ENCODE data around the gene RPTOR. TPM values are rescaled to one million over a fixed set of nuclear protein-coding genes. Genes with fewer than 3 reads are reported as not detected.

The RPTOR gene
- total and polyA plus RNA-seq, 2 donors (not counting 1 experiment from before 2014, with no cell fraction given), result 6.7 to 22.8 TPM

GRCh38 chr17:80850109-80850508, 305.5 kb downstream of the RPTOR start:
- no peak overlapping the region for H2AFZ ChIP-seq (ENCODE audit: low read length)
- H3K79me2 ChIP-seq (ENCODE audit: control insufficient read depth, insufficient read depth, low read length), result no peaks in the 10 kb centered on the region

GRCh38 chr17:80850817-80851216, 306.2 kb downstream of the RPTOR start:
- Histone ChIP-seq H3K4me2 (ENCODE audit: extremely low read depth, insufficient read depth, low read length) (no peak overlapping the region), H3K9ac (ENCODE audit: insufficient read depth, low read length) (no peak overlapping the region), H3K36me3 (ENCODE audit: control insufficient read depth, insufficient read depth, low read length) (peaks cover 7% of the 10 kb centered on the region), H2AFZ (ENCODE audit: low read length) (no peak overlapping the region), H3K27ac (ENCODE audit: insufficient read depth, low read length) (peak overlapping the region; percentile 38), H3K4me3 (replicated peaks in 1 of 4; ENCODE audit: control extremely low read depth in 1 of 4, insufficient read depth in 1 of 4, low read depth in 3 of 4, low read length in 4 of 4) (no peak overlapping the region), H3K4me1 (ENCODE audit: control insufficient read depth, extremely low read depth, insufficient read depth, low read length) (peaks cover 3% of the 10 kb centered on the region), H3K27me3 (ENCODE audit: control insufficient read depth, insufficient read depth, low read length) (no peaks in the 10 kb centered on the region), H3K79me2 (ENCODE audit: control insufficient read depth, insufficient read depth, low read length) (no peaks in the 10 kb centered on the region), H3K9me3 (ENCODE audit: control insufficient read depth, insufficient read depth, low read depth, low read length) (no peaks in the 10 kb centered on the region), H4K20me1 (ENCODE audit: control insufficient read depth, extremely low read depth, insufficient read depth, low read length) (no peaks in the 10 kb centered on the region)
- peak; percentile 37 to 44 for DNase-seq (ENCODE audit: low read depth in 2 of 2)
- TF ChIP-seq CTCF (conservative IDR thresholded peaks at IDR 0.05 in 1 of 2, IDR thresholded peaks at IDR 0.05 in 1 of 2; ENCODE audit: low read depth in 1 of 2, low read length in 2 of 2) (no peak), EZH2 (IDR thresholded peaks at IDR 0.05; ENCODE audit: low read length, missing control alignments) (no peak)

More at GRCh38 chr17:80850109-80850508, 305.5 kb downstream of the RPTOR start:
- Histone ChIP-seq H3K27ac (ENCODE audit: insufficient read depth, low read length) (no peak overlapping the region), H3K27me3 (ENCODE audit: control insufficient read depth, insufficient read depth, low read length) (no peaks in the 10 kb centered on the region), H3K9me3 (ENCODE audit: control insufficient read depth, insufficient read depth, low read depth, low read length) (no peaks in the 10 kb centered on the region), H4K20me1 (ENCODE audit: control insufficient read depth, extremely low read depth, insufficient read depth, low read length) (no peaks in the 10 kb centered on the region), H3K4me3 (replicated peaks in 1 of 4; ENCODE audit: control extremely low read depth in 1 of 4, insufficient read depth in 1 of 4, low read depth in 3 of 4, low read length in 4 of 4) (no peak overlapping the region), H3K4me2 (ENCODE audit: extremely low read depth, insufficient read depth, low read length) (no peak overlapping the region), H3K9ac (ENCODE audit: insufficient read depth, low read length) (no peak overlapping the region), H3K4me1 (ENCODE audit: control insufficient read depth, extremely low read depth, insufficient read depth, low read length) (no peaks in the 10 kb centered on the region), H3K36me3 (ENCODE audit: control insufficient read depth, insufficient read depth, low read length) (peaks cover 5% of the 10 kb centered on the region)
- no peak for DNase-seq (ENCODE audit: low read depth in 2 of 2)
- TF ChIP-seq CTCF (conservative IDR thresholded peaks at IDR 0.05 in 1 of 2, IDR thresholded peaks at IDR 0.05 in 1 of 2; ENCODE audit: low read depth in 1 of 2, low read length in 2 of 2) (no peak), EZH2 (IDR thresholded peaks at IDR 0.05; ENCODE audit: low read length, missing control alignments) (no peak)

GRCh38 chr17:80851277-80851925, 306.8 kb downstream of the RPTOR start:
- peaks cover 5% of the 10 kb centered on the region for H3K36me3 ChIP-seq (ENCODE audit: control insufficient read depth, insufficient read depth, low read length)
- no peak overlapping the region for H3K4me2 ChIP-seq (ENCODE audit: extremely low read depth, insufficient read depth, low read length)
- no peaks in the 10 kb centered on the region for H4K20me1 ChIP-seq (ENCODE audit: control insufficient read depth, extremely low read depth, insufficient read depth, low read length)
- no peak overlapping the region for H3K27ac ChIP-seq (ENCODE audit: insufficient read depth, low read length)
- no peaks in the 10 kb centered on the region for H3K79me2 ChIP-seq (ENCODE audit: control insufficient read depth, insufficient read depth, low read length)
- H2AFZ ChIP-seq (ENCODE audit: low read length), result no peak overlapping the region
- H3K9me3 ChIP-seq (ENCODE audit: control insufficient read depth, insufficient read depth, low read depth, low read length), result no peaks in the 10 kb centered on the region
- TF ChIP-seq EZH2 (IDR thresholded peaks at IDR 0.05; ENCODE audit: low read length, missing control alignments) (no peak), CTCF (conservative IDR thresholded peaks at IDR 0.05 in 1 of 2, IDR thresholded peaks at IDR 0.05 in 1 of 2; ENCODE audit: low read depth in 1 of 2, low read length in 2 of 2) (no peak)
- no peak overlapping the region for H3K4me3 ChIP-seq (replicated peaks in 1 of 4; ENCODE audit: control extremely low read depth in 1 of 4, insufficient read depth in 1 of 4, low read depth in 3 of 4, low read length in 4 of 4)
- DNase-seq (ENCODE audit: low read depth in 2 of 2), result no peak
- peaks cover 6% of the 10 kb centered on the region for H3K4me1 ChIP-seq (ENCODE audit: control insufficient read depth, extremely low read depth, insufficient read depth, low read length)
- H3K9ac ChIP-seq (ENCODE audit: insufficient read depth, low read length), result no peak overlapping the region
- H3K27me3 ChIP-seq (ENCODE audit: control insufficient read depth, insufficient read depth, low read length), result no peaks in the 10 kb centered on the region
